ENCODE results near the gene SLC26A4. TPM values are rescaled to one million over a fixed set of nuclear protein-coding genes. Genes with fewer than 3 reads are reported as not detected.

The SLC26A4 gene
- total RNA-seq, 1 experiment from 2014 or later = 0.33 TPM

DNA sequence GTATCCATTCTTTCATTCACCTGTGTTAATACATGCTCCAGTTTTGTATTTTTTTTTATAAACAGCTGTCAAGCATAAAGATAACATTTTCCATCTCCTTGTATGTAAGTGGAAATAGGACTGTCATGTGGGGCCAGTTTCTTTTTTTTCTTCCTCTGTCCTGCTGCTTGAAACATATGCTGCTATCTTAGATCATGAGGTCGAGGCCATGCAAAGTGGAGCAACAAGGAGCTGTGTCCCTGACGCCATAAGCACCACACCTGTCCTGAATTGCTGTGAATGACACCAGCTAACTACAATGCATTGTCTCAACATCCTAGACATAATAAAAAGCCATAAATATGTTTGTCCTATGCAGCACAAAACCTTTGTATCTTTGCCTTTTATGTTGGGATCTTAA is 37.7 kb upstream of the SLC26A4 start:
- Histone ChIP-seq H3K27me3 (ENCODE audit: insufficient read depth, low read length) (no peaks in the 10 kb centered on the region), H2BK5ac (ENCODE audit: insufficient read length, low read length) (no peak overlapping the region), H3K23ac (ENCODE audit: insufficient read length, low read depth, low read length) (no peak overlapping the region), H3K4me2 (ENCODE audit: insufficient read depth, insufficient read length, low read length) (no peak overlapping the region), H3K4ac (ENCODE audit: low read depth, low read length) (no peak overlapping the region), H3K23me2 (ENCODE audit: insufficient read length, low read depth, low read length, poor library complexity, severe bottlenecking) (no peaks in the 10 kb centered on the region), H2BK20ac (ENCODE audit: low read depth, low read length, poor library complexity, severe bottlenecking) (no peak overlapping the region), H3K4me1 (ENCODE audit: insufficient read depth, low read length) (no peaks in the 10 kb centered on the region), H3K27ac (ENCODE audit: insufficient read length, low read depth, low read length) (no peak overlapping the region), H4K5ac (ENCODE audit: insufficient read length, low read depth, low read length) (no peak overlapping the region), H2BK15ac (ENCODE audit: low read depth, low read length) (no peak overlapping the region), H3K56ac (ENCODE audit: insufficient read length, low read depth, low read length) (no peak overlapping the region), H3K14ac (ENCODE audit: insufficient read depth, low read length) (no peak overlapping the region), H2AFZ (ENCODE audit: low read length) (no peak overlapping the region), H3K9me3 (ENCODE audit: control insufficient read depth, low read depth, low read length) (no peaks in the 10 kb centered on the region), H2BK120ac (ENCODE audit: low read depth, low read length, poor library complexity, severe bottlenecking) (no peak overlapping the region), H2BK12ac (ENCODE audit: insufficient read length, low read depth, low read length) (no peak overlapping the region), H3K18ac (ENCODE audit: insufficient read length, low read depth, low read length) (no peak overlapping the region), H3K79me1 (ENCODE audit: insufficient read depth, low read depth, low read length, poor library complexity, severe bottlenecking) (no peaks in the 10 kb centered on the region), H3T11ph (ENCODE audit: low read length) (no peak overlapping the region), H4K20me1 (ENCODE audit: control insufficient read depth, insufficient read depth, insufficient read length) (no peaks in the 10 kb centered on the region), H3K9ac (ENCODE audit: extremely low read depth, insufficient read length, low read length) (no peak overlapping the region), H2AK5ac (ENCODE audit: insufficient read length, low read length) (no peak overlapping the region), H3K79me2 (ENCODE audit: insufficient read depth, low read length) (no peaks in the 10 kb centered on the region), H4K91ac (ENCODE audit: insufficient read length, low read depth, low read length) (no peak overlapping the region), H4K8ac (replicated peaks; ENCODE audit: insufficient read length, low read depth, low read length) (no peak overlapping the region)
- Mint-ChIP-seq H3K36me3 (ENCODE audit: insufficient read depth in 1 of 3, low read depth in 3 of 3) (no peaks in the 10 kb centered on the region), H3K9me3 (peaks cover 0 to 4% of the 10 kb centered on the region in 2 experiments; a peak in 1 of 5 replicates), H3K4me1 (no peaks in the 10 kb centered on the region), H3K4me3 (no peak overlapping the region), H3K27me3 (ENCODE audit: low read depth) (no peaks in the 10 kb centered on the region), H3K27ac (no peak overlapping the region)
- no CpG with 5 or more reads among the region's 2 CpGs for WGBS (ENCODE audit: extremely low coverage, insufficient read length, low lambda C conversion rate)
- DNase-seq = no peak
- TF ChIP-seq, protein P1, sequence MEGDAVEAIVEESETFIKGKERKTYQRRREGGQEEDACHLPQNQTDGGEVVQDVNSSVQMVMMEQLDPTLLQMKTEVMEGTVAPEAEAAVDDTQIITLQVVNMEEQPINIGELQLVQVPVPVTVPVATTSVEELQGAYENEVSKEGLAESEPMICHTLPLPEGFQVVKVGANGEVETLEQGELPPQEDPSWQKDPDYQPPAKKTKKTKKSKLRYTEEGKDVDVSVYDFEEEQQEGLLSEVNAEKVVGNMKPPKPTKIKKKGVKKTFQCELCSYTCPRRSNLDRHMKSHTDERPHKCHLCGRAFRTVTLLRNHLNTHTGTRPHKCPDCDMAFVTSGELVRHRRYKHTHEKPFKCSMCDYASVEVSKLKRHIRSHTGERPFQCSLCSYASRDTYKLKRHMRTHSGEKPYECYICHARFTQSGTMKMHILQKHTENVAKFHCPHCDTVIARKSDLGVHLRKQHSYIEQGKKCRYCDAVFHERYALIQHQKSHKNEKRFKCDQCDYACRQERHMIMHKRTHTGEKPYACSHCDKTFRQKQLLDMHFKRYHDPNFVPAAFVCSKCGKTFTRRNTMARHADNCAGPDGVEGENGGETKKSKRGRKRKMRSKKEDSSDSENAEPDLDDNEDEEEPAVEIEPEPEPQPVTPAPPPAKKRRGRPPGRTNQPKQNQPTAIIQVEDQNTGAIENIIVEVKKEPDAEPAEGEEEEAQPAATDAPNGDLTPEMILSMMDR (conservative IDR thresholded peaks at IDR 0.05) = no peak

Measured in H9 (cell line).